Measurements from ENCODE around the gene C1orf21.

Gene C1orf21

DNA sequence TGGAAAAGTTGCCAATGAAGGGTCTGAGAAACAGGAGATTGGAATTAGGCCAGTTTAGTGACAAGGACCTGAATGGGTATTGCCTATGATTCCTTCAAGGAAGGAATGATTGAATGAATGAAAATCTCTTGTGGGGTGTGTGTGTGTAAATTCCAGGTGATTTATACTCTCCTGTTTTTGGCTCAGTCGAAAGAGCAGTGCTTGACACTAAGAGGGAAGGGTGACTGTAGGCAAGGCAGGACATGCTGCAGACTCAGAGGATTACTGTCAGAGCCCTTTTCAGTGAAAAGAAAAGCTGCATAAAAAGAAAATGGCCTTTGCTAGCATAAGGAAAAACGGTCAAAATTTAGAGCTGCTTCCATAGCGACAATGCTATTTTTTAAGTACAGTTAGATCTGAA is 30.1 kb downstream of the C1orf21 start:
- DNase-seq: no peak

DNA sequence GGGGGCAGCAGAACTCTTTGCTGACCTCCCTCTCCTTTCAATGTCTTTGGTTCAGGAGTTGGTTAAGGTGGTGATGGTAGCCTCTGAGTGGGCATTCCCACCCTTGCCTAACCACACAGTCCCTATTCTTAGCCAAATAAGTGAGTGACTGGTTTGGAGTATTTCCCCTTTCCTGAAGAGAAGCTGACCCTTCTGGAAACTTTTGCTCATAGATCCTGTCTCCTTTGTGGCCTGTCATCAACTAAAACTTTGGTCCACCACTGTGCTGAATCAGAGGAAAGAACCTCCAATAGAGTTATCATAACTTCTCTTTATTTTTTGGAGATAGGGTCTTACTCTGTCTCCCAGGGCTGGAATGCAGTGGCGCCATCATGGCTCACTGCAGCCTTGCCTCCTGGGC is 31.1 kb downstream of the C1orf21 start:
- DNase-seq: no peak

DNA sequence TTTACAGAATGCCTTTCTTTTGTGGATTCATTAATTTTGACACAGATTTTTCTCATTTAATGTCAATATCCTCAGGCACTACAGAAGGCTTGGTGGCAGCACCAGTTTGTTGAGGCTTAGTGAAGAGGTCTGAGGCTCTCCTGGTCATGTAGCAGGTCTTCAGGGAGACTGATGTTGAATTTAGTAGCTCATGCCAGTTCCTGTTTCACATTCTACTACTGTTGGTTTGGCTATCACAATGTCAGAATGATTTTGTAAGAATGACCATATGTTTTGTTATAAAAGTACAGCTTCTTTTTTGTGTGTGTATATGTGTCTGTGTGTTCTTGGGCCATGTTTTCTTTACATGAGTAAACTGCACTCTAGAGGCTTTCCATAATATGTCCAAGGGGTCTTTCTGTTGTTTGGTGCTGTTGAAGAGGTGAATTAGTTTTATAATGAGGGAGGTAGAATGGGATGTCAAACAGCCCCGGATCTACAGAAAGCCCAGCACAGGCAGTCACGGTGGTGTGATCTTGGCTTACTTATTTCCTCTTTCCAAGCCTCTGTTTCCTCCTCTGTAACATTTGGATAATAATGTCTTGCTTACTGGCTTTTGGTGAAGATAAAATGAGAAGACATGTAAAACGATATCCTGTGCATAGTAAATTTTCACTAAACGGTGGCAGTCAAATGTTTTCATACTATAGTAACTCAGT is 32.0 kb downstream of the C1orf21 start:
- DNase-seq: no peak

DNA sequence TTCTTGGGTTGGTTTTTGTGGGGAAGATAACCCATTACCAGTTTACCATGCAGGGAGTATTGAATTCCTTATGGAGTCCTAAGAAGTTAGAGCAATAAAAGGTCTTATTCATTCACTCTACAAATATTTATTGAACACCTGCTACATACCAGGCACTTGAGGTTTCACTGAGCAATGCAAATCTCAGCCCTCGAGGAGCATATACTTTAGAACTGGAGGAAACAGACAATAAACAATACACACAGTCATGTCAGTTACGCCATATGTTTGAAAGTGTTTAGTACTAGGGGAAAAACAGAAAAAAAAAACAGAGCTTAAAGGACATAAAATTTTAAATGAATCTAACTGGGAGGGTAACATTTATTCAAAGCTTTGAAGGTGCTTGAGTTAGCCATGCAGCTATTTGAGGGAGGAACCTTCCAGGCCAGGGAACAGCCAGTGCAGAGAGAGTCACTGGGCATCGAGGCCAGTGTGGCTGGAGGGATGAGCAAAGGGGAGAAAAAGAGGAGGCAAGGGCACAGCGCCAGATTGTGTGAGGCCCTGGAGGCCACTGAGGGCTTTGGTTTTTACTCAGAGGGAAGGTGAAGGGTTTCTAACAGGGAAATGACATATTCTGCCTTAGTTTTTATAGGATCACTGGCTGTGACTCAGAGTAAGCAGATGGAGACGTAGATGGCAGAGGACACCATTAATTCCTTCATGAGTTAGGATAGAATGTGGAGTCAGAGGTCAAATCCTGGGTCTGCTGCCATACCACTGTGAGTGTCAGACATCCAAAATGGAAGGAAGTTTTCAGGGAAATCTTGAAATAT is 32.7 kb downstream of the C1orf21 start:
- DNase-seq: no peak

DNA sequence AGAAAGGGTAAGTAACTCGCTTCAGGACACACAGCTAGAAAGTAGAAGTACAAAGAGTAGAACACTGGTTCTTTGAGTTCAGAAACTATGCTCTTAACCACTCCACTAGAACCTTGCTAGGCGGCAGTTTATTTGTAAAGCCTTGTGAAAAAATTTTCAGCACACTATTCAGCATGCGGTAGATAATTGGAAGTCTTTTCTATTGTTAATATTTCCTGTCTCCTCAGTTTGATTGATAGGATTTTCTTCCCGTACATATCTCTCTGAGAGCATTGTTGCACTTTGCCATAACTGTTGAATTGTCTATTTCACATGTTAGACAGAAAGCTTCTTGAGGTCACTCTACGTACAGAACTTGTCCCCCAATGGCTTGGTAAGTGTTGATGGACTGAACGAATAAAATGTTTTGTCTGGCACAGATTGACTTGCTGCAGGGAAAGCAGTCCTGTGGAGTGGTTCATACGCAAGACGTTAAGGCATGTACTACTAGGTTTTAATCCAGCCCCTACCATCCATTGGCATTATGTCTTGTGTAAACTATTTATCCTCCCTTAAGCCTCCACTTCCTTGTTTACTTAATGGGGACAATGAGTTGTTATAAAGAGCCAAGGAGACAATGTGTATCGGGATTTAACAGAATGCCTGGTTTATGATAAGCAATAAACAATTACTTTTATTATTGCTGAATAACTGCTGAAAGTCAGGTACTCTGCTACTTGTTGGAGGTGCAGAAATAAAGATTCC is 35.8 kb downstream of the C1orf21 start:
- no peak for DNase-seq

- DNase-seq: no peak
Measured at GRCh38 chr1:184423649-184424048, 36.8 kb downstream of the C1orf21 start.

- no peak for DNase-seq
Measured at GRCh38 chr1:184424157-184424556, 37.3 kb downstream of the C1orf21 start.

- no peak for DNase-seq
Measured at GRCh38 chr1:184424945-184425344, 38.1 kb downstream of the C1orf21 start.

DNA sequence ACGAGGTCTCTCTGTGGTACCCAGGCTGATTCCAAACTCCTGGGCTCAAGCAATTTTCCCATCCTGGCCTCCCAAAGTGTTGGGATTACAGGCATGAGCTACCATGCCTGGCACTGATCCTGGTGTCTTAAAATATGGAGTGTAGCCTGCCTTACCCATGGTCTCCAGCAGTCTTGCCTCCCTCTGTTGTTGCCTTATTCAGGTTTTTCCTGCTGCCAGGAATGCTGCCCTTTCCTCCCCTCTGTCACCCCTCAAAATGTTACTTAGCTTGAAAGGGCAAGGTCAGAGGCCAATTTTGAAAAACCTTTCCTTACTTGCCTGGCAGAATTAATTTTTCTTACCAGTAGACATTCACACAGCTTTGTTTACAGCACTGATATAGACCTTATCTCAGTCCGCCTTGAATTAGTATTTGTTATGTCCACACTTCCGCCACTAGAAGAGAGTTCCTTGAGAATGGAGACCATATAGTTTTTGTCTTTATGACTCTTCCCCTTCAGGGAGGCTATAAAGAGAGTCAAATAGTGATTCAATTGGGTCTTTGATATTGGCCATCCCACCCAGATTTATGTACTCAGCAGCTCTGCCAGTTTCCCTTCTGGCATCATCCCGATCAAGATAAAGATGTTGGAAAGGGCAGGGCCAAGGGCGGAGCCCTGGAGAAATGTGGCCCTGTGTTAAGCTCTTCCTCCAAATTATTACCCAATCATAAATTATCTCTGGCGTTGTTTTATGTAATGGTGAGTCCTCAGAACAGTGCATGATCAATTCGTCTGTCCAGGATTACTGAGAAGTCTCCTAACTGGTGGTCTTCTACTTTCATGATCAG is 38.8 kb downstream of the C1orf21 start:
- peak; percentile 7 for DNase-seq

DNA sequence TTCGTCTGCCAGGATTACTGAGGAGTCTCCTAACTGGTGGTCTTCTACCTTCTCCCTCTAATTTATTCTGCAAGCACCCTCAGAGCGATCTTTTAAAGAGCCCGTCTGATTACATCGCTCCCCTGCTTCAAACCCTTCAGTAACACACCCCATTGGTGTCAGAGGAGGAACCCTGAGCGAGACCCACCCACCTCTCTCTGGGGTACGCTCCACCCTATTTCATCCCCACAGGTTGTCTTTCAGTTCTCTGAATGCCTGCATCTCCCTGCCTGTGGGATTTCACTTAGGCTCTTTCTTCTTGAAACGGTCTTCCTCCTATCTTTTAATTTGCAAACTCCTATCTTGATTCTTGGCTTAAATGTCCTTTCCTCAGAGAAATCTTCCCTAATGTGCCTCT is 39.4 kb downstream of the C1orf21 start:
- no peak for DNase-seq

DNA sequence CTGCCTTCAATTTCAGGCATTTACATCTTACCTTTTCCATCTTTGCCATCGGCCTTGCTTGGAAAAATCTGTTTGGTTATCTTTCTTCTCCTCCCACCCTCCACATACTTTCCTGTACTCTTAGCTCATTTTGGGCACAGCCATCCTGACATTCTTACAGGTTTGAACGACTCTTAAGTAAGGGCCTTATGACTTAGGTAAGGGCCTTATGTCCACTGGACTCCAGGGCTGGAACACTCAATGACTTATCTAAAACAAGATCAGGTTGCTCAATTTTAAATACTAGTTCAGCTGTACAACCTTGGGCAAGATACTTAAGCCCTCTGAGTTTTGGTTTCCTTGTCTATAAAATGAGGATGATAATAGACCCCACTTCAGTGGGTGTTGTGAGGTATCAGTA is 40.9 kb downstream of the C1orf21 start:
- DNase-seq: no peak

DNA sequence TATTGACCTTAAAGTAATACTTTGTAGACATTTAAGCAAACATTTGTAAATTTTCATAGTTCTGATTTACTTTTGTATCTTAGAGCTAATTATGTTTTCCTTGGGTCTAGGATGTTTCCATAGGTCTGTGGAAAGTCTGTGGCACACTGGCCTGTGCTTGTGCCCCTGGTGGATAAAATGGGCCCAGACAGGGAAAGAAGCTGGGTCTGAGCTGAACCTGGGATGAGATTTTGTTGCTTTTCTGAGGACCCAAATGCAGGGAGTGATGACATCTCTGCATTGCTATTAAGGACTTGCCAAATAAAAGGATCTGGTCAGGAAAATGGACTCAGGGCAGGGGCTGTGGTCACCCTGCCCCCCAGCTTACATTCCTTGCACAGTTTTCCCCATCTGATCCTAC is 41.8 kb downstream of the C1orf21 start:
- no peak for DNase-seq

DNA sequence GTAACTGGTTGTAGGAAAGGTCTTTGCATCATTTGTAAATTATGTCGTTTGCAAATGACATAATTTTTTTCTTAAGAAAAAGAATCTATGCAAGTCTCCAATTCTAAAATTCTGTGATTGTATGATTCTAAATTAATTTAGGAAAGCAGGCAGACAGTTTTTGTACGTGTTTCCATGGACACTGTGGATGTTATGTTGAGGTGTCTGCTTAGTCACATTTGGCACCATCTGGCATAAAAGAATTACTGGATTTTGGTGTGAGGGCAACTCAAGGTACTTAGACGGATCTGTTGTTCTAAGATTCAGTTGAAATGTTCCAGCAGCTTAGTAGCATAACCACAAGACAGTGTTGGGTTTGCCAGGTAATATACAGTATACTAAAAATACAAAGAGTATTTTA is 42.5 kb downstream of the C1orf21 start:
- no peak for DNase-seq

GRCh38 chr1:184433956-184434502 is 47.2 kb downstream of the C1orf21 start:
- no peak for DNase-seq

DNA sequence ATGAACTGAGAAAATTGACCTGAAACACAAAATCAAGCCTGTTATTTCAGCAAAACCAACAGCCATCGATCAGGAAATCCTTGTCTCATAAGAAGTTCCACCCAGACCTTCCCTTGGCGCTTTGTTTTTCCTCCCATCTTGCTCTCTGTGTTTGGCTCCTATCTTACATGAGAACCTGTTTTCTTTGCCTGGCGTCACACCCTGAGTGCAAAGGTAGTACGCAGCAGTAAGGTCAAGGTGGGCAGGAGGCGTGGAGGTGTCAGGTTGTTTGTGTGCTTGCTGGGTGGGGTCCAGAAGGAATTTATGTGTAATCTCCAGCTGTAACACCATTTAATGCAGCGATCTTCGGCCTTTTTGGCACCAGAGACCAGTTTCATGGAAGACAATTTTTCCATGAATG is 50.5 kb downstream of the C1orf21 start:
- DNase-seq: no peak

DNA sequence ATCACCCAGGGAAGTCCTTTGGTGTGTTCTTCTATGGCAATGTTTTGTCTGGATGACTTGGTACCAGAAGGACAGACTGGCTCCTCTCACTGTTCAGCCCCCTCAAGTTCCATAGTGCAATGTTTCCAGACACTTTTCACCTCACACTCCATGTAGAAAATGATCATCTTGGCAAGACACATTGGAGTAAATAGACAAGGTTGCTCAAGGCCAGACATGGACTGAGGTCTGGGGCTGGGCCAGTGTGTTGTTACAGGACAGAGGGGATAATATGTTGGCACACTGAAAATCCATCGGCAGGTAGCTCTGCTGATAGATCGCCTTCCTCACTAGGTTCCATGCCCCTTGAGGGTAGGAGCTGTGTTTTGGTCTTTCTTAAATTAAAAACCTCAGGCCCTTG is 51.5 kb downstream of the C1orf21 start:
- no peak for DNase-seq

GRCh38 chr1:184442260-184442659 is 55.4 kb downstream of the C1orf21 start:
- DNase-seq: no peak

GRCh38 chr1:184443201-184443600 is 56.4 kb downstream of the C1orf21 start:
- DNase-seq: no peak

- DNase-seq: no peak
Measured at GRCh38 chr1:184443624-184444023, 56.8 kb downstream of the C1orf21 start.

GRCh38 chr1:184445997-184446396 is 59.2 kb downstream of the C1orf21 start:
- no peak for DNase-seq

DNA sequence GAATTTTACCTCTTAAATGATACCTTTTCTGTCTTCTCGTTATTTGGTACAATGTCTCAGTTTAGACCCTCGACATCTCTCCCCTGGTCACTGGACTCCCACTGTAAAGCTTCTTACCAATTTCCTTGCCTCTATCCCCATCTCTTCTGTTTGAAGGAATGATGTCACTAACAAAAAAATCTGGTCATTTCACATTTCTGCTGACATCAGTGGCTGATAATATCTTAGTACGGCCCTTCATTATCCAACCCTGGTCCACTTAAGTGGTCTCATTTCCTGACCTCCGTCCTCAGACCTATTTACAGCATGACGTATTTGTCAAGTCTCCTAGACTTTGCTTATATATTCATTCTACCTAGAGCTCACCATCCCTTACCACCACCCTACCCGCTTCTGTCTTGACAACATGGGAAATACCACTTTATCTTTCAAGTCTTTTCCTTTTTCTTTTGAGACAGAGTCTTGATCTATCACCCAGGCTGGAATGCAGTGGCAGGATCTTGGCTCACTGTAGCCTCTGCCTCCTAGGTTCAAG is 60.9 kb downstream of the C1orf21 start:
- no peak for DNase-seq

- no peak for DNase-seq
Measured at GRCh38 chr1:184449916-184450315, 63.1 kb downstream of the C1orf21 start.

Measured in hematopoietic multipotent progenitor cell treated with erythropoietin and hydrocortisone succinate and interleukin-3 and kit ligand, for 8 days (in vitro differentiated cells).